K562 (cell line): Measurements from ENCODE around the gene SLC25A45. TPM values are rescaled to one million over a fixed set of nuclear protein-coding genes. Genes with fewer than 3 reads are reported as not detected.

ENCODE experiments used
- ADNP ChIP-seq: fragments of 200-800 bp; sonication (Bioruptor generic); IDR thresholded peaks from 2 replicates; pipeline ENCODE4 v1.6.1; 2016; ENCODE audit warnings: missing genetic modification characterization, missing compliant biosample characterization
- C11orf30 ChIP-seq: fragments of 450-650 bp; IDR thresholded peaks from 2 replicates; pipeline ENCODE4 v1.6.1; 2016; ENCODE audit warnings: low read depth, mild to moderate bottlenecking
- FOSL1 ChIP-seq: fragments of 200-800 bp; sonication (Bioruptor generic); conservative IDR thresholded peaks from 2 replicates; pipeline ENCODE4 v1.6.1; 2016; ENCODE audit warnings: missing genetic modification characterization, missing compliant biosample characterization
- FOXK1 ChIP-seq: sonication (generic); formaldehyde crosslinking; IDR thresholded peaks from 2 replicates; pipeline ENCODE4 v1.8.0; 2022; ENCODE audit warnings: missing genetic modification reagents, mild to moderate bottlenecking, borderline replicate concordance
- MCM2 ChIP-seq: fragments of 450-650 bp; IDR thresholded peaks from 2 replicates; pipeline ENCODE4 v1.6.1; 2017; ENCODE audit warnings: low read depth, mild to moderate bottlenecking
- NR2C1 ChIP-seq, 2 experiments: fragments of 450-650 bp; IDR thresholded peaks; 2 replicates each; pipeline ENCODE4 v1.6.1; 2017; ENCODE audit warnings: mild to moderate bottlenecking in 2 of 2, antibody characterized with exemption in 1 of 2, inconsistent platforms in 1 of 2, missing compliant biosample characterization in 1 of 2, missing genetic modification characterization in 1 of 2
- SMAD3 ChIP-seq: fragments of 450-650 bp; formaldehyde crosslinking; conservative IDR thresholded peaks from 2 replicates; pipeline ENCODE4 v1.4.0; 2020; ENCODE audit warnings: mild to moderate bottlenecking
- TOE1 ChIP-seq, 2 experiments: fragments of 450-650 bp in 1 of 2; sonication (generic) in 1 of 2; formaldehyde crosslinking in 1 of 2; IDR thresholded peaks; 2 replicates each; pipeline versions ENCODE4 v1.7.1 to v1.8.0; 2016 to 2022; ENCODE audit warnings: borderline replicate concordance in 2 of 2, mild to moderate bottlenecking in 2 of 2, antibody characterized with exemption in 1 of 2, inconsistent platforms in 1 of 2, low read depth in 1 of 2, missing genetic modification reagents in 1 of 2, moderate library complexity in 1 of 2
- YY1 ChIP-seq, 3 experiments: IDR thresholded peaks; 2 replicates each; pipeline ENCODE4 v1.6.1; 2011; ENCODE audit warnings: low read length in 2 of 3, mild to moderate bottlenecking in 2 of 3, moderate library complexity in 2 of 3, borderline replicate concordance in 1 of 3, control low read depth in 1 of 3, low read depth in 1 of 3; ENCODE audit not compliant: insufficient read depth in 3 of 3, insufficient replicate concordance in 2 of 3, control insufficient read depth in 1 of 3, insufficient read length in 1 of 3; ENCODE audit errors: extremely low read depth in 1 of 3
- ZC3H11A ChIP-seq: IDR thresholded peaks from 2 replicates; pipeline ENCODE4 v1.6.1; 2012; ENCODE audit warnings: low read depth, low read length, improper control_type of control experiment
- ZNF431 ChIP-seq: sonication (generic); formaldehyde crosslinking; IDR thresholded peaks from 2 replicates; pipeline ENCODE4 v1.8.0; 2022; ENCODE audit warnings: mild to moderate bottlenecking, missing genetic modification reagents
- polyA plus RNA-seq, 8 experiments: library from polyadenylated mRNA; depleted of rRNA in 4 of 8; stranded (reverse) in 5 of 8; unstranded in 3 of 8; fragments of >200 nt; fragmentation: Nextera tagmentation in 2 of 8; fragmentation: Illumina TruSeq in 1 of 8; extraction: Ambion mirVana in 2 of 8; extraction: Trizol in 1 of 8; gene quantifications; 2 replicates each; pipeline versions ENCODE4 v1.2.1 to v1.2.3, GENCODE V29; 2011 to 2014; ENCODE audit warnings: inconsistent platforms in 1 of 8, missing spikeins in 1 of 8
- total RNA-seq, 7 experiments: library from RNA; depleted of rRNA in 6 of 7; stranded (reverse); fragments of >200 nt in 6 of 7; fragmentation: Illumina TruSeq in 2 of 7; extraction: Trizol in 2 of 7; gene quantifications; 2 replicates each; pipeline versions ENCODE4 v1.2.1 to v1.2.3, GENCODE V29; 2011 to 2021; ENCODE audit warnings: low replicate concordance in 1 of 7
- TF ChIP-seq, protein P1 (sequence below): sonication (generic); formaldehyde crosslinking; IDR thresholded peaks from 2 replicates; pipeline ENCODE4 v1.8.1; 2023; ENCODE audit warnings: mild to moderate bottlenecking, missing genetic modification reagents
- TF ChIP-seq, protein P2 (sequence below): fragments of 450-650 bp; formaldehyde crosslinking; IDR thresholded peaks from 2 replicates; pipeline ENCODE4 v1.4.0; 2020; ENCODE audit warnings: mild to moderate bottlenecking, moderate library complexity

SLC25A45 gene
- total and polyA plus RNA-seq, 9 of the 15 experiments (the other 6 are each of a cell fraction or from before 2014, with no cell fraction given) = 0.15 to 2.3 (median 0.68) TPM

DNA sequence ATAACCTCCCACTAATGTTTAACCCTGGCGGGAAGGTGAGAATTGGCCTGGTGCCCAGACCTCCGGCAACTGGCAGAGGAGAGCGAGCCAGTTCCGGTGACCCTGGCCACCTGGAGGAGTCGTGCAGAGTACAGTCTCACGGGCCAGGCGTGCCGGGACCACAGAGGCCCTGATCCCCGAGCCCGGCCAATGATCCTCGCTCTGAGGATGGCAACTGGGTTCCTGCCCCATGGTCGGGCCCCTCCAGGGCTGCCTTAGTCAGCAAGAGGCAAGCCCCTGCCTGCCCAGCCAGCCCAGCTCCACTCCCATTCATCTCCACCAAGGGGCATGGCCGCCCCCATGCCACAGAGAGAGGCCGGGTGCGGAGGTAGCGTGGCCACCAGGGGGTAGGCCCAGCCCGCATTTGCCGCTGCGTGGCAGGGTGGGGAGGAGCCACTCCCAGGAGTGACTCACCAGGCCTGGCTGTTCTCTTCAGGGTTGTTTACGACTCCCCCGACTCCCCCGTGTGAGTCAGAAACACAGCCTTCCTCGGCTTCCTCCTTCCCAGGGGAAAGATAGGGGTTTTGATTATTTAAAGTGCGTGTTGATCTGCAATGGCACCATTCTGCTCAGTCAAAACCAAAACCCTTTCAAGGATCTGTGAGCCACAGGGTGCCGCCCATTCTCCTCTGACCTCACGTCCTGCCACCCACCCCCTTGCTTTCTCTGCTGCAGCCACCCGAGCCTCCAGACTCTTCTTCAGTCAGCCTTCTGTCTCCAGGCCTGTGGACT is at the start of gene SLC25A45 (continued):
- TF ChIP-seq, protein P1, sequence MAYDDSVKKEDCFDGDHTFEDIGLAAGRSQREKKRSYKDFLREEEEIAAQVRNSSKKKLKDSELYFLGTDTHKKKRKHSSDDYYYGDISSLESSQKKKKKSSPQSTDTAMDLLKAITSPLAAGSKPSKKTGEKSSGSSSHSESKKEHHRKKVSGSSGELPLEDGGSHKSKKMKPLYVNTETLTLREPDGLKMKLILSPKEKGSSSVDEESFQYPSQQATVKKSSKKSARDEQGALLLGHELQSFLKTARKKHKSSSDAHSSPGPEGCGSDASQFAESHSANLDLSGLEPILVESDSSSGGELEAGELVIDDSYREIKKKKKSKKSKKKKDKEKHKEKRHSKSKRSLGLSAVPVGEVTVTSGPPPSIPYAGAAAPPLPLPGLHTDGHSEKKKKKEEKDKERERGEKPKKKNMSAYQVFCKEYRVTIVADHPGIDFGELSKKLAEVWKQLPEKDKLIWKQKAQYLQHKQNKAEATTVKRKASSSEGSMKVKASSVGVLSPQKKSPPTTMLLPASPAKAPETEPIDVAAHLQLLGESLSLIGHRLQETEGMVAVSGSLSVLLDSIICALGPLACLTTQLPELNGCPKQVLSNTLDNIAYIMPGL (CRISPR knock-in tag) = 0 out of 2 replicates have a peak, but pooled peaks have one; percentile 78
- TF ChIP-seq, protein P2, sequence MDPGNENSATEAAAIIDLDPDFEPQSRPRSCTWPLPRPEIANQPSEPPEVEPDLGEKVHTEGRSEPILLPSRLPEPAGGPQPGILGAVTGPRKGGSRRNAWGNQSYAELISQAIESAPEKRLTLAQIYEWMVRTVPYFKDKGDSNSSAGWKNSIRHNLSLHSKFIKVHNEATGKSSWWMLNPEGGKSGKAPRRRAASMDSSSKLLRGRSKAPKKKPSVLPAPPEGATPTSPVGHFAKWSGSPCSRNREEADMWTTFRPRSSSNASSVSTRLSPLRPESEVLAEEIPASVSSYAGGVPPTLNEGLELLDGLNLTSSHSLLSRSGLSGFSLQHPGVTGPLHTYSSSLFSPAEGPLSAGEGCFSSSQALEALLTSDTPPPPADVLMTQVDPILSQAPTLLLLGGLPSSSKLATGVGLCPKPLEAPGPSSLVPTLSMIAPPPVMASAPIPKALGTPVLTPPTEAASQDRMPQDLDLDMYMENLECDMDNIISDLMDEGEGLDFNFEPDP (CRISPR knock-in tag) = 0 out of 2 replicates have a peak, but pooled peaks have one; percentile 6
- TF ChIP-seq MCM2 (no peak), SMAD3 (peak; percentile 64; the same call in 1 of the 2 replicates), YY1 (IDR thresholded peaks at IDR 0.05; ENCODE audit: borderline replicate concordance in 1 of 3, control insufficient read depth in 1 of 3, extremely low read depth in 1 of 3, insufficient read depth in 3 of 3, insufficient read length in 1 of 3, insufficient replicate concordance in 2 of 3, low read depth in 1 of 3, low read length in 2 of 3) (peak; percentile 27 to 84 (median 81)), ZC3H11A (no peak), ZNF431 (CRISPR knock-in tag) (peak; percentile 65; the same call in 1 of the 2 replicates), ADNP (no peak), FOXK1 (CRISPR knock-in tag) (peak; percentile 95), NR2C1 (IDR thresholded peaks at IDR 0.05) (peak; percentile 45), NR2C1 (tag; IDR thresholded peaks at IDR 0.05) (peak; percentile 59; the same call in 1 of the 2 replicates), TOE1 (IDR thresholded peaks at IDR 0.05; ENCODE audit: borderline replicate concordance) (peak; percentile 54; the same call in 1 of the 2 replicates), TOE1 (CRISPR knock-in tag; IDR thresholded peaks at IDR 0.05; ENCODE audit: borderline replicate concordance, low read depth) (no peak), FOSL1 (peak; percentile 100), C11orf30 (peak; percentile 60; the same call in 1 of the 2 replicates)
